Ecto neural progenitor cell (in vitro differentiated cells): ENCODE data around the gene DGCR2.
A peak's percentile ranks its signal among the peaks of the same experiment; 100 is the strongest.
"Not testable (repeated sequence)": the region's sequence is repeated elsewhere in the genome, so short reads cannot be mapped to it uniquely, and the experiment has no call there.

Experiments
- DNase-seq: peaks from one replicate; pipeline ENCODE4 v3.0.0-alpha.2; 2018; ENCODE audit warnings: low spot score

The DGCR2 gene

DNA sequence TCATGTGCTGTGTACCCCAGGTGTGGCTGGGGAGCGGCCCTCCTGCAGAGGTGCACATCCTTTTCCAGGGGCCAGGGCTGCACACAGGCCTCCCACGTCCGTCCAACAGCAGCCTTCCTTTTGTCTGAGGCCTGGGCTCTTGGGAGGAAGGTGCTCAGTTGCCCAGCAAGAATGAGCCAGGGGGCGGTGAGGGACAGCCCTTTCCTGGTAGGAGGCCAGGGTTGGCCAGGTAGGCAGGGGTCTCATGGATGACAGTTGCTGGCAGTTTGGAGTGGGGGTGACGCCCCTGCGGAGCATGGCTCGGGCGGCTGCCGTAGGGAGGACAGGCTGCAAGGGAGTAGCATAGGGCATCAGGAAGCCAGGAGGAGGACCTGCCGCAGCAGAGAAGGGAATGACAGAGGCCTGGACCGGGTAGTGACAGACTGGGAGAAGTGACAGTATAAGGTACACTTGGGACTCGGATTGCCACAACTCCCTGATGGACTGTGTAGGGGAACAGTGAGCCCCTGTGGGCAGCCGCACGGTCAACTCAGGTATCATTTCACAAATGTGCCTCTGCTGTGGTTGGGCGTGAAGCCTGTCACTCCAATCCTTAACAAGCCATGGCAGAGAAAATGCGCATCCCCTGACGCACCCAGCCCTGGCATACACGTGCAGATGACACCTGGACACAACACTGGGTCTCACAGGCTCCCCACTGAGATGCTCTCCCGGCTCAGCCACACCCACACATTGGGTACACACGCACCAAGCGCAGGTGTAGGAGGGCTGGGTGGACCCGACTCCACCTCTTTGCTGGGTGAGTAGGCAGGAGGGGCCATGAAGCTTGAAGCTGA, 79.7 kb downstream of the DGCR2 start:
- DNase-seq = no peak

DNA sequence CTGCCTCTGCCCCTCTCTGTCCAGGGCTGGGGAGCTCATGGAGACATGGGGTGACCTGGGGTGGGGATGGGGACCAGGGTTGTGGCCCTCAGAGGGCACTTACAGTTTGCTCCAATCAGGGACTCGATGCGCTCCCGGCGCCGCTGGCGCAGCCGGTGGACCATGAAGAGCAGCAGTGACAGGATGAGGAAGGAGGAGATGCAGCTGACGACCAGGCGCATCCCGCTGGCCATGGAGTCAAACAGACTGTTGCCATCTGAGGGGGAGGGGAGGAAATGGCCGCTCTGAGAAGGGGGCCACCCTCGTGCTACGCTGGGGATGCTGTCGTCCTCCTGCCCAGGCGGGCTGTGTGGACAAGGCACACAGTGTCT, 80.5 kb downstream of the DGCR2 start:
- no peak for DNase-seq

DNA sequence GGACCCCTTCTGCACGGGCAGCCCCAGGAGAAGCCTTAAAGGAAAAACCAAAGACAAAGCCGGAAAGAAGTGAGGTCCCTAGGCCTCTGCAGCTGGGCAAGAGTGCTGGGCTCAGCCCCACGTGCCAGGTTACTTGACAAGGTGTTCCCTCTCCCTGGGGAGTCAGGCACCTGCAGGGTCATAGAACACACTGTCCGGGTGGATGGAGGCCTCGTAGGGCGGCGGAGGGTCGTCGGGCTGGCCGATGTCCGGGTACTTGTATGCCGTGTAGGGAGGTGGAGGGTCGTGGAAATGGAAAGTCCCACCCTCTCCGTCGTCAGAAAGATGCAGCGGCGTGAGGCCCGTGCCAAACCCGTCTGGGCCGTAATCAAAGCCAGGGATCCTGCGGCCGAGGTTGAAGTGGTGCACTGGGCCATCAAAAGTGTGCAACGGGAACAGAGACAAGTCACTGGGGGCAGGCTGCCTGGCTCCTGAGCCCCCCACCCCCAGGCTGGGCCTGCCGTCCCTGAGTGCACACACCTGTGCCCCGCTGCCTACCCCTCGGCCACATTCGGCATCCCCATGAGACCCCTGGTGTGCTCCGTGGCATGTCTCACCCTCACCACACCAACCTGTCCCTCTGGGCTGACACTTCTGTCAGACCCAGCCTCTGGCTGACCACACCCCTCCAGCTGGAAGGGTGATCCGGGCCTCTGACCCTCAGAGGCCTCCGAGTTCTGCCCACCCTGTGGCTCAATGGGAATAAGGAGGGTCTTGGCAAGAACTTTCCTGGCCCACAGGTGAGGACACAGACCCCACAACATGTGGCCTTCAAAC, 81.1 kb downstream of the DGCR2 start:
- DNase-seq = no peak

DNA sequence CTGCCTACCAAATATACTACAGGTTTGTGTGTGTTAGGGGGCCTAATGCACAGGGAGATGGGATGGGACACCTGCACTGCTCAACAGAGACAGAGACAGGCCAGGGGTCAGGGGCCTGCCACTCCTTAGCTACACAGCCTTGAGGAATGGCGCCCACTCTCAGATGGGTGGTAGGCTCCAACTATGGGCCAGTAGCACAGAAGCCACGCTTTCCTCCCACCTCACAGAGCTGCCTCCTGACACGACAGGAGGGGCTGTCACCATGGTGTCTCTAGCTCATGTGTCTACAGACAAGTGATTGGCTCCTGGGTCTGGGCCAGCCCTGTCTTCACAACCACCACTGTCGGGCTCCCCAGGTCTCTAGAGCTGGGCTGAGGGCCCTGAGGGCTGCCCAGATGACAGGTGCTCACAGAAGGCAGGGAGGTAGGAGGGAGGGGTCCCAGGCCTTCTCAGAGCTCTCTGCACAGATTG, 81.8 kb downstream of the DGCR2 start:
- DNase-seq = no peak

DNA sequence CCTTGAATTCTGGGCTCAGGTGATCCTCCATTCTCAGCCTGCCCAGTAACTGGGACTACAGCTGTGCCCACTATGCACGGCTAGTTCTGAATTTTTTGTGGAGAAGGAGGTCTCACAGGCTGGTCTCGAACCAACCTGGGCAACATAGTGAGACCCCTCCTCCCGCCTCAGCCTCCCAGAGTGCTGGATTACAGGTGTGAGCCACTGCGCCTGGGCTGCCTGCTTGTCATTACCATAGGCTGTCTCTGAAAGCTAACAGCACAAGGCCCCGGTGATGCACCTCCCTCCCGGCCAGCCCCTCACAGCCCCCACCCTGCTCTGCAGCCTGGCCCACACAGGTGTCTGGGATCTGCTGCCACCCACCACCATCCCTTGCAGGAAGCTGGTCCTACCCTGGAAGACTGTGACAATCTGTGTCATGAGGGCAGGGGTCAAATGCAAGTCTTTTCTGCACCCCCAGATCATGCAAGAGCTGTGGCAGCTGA, 82.4 kb downstream of the DGCR2 start:
- DNase-seq = no peak

DNA sequence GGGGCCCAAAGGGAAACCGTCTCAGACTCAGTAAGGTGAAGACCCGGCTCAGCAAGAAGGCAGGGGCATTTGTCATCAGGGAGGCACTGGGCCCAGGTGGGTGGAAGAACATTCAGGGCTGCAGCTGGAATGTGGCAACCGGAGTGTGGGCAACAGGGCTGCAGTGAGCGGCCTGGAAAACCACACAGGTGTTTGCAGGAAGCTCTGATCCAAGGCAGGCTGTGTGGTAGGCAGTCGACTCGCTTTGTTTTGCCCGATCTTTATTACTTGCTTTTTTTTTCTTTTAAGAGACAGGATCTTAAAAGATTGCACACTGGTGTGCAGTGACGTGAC, 82.8 kb downstream of the DGCR2 start:
- no peak for DNase-seq

DNA sequence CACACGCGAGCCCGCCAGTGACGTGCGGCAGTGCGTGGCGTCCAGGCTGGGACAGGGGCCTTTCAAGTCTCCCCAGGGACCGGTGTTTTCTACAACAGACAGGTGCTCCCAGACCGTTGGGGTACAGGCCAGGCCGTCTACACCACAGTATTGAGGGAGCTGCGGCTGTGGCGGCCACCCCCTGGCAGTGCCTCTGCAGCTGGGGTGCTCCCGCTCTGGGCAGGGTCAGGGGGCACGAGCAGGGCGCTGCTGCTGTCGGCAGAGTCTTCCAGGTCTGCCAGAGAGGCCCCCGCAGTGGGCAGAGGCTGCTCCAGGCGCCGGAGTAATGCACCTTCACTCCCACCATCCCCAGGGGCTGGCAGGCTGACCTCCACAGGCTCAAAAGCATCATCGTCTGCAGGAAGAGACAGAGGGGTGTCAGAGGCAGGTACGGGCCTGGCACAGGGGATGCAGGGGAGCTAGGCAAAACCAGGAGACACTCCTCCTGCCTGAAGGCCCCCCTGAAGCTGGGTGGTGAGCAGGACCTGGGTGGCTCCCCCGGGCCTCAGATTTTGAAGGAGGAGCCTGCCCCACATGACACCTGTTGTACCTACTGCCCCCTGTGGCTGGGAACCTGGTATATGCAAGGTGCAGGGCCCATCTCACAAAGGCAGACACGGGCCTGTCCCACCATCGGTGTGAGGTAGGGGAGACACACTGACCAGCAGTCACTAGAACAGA, 83.3 kb downstream of the DGCR2 start:
- DNase-seq = no peak

DNA sequence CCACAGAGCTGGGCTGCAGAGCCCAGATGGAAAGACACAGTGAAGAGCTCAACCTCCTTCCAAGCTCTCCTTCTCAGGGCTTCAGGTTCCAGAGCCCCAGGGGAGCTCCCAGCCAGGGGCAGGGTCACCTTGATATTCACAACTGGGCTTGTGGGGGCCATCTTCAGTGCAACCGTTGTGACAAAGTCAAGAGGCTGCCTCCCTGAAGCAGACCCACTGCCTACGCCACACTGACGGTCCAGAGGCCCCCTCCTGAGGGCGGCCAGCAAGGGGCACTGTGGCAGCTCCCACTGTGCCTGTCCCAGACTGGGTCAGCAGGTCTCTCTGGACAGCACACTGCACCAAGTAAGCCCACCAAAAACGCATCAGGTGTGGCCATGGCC, 84.1 kb downstream of the DGCR2 start:
- no peak for DNase-seq

DNA sequence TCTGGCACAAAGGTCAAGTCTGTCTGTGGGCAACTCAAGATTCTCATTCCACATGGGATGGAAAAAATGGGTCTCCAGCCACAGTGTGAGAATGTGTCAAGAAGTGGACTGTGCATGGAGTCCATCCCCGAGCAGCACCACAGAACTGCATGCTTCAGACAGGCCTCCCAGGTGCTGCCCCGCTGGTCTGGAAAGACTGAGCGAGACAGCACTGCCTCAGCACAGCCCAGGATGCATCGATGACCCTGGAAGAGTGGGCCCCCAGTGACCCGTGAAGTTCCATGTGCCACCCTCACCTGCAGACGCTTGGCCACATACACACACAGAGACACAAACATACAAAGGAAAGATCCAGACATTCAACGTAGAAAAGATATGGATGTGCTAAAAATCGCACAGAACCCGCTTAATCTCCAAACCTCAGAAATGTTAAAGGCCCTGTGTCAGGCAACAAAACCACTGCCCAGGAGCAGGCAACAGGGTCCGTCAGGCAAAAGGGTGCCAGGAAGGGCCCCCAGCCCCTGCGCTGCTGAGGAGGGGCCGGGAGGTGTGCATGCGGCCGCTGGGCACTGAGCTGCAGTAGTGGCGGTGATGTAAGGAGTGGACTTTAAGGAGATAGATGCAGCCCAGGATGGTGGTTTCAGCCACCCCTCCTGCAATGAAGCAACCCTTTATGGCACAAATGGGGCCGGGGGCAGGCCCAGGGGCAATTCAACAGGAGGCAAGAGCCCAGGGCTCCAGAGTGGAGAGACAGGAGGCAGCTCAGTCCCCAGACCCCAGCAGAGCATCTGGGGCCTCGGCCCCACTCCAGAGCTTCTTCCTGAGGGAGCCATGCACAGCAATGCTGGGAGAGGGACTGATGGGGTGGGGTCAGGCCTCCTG, 84.7 kb downstream of the DGCR2 start:
- peak; percentile 20 for DNase-seq

DNA sequence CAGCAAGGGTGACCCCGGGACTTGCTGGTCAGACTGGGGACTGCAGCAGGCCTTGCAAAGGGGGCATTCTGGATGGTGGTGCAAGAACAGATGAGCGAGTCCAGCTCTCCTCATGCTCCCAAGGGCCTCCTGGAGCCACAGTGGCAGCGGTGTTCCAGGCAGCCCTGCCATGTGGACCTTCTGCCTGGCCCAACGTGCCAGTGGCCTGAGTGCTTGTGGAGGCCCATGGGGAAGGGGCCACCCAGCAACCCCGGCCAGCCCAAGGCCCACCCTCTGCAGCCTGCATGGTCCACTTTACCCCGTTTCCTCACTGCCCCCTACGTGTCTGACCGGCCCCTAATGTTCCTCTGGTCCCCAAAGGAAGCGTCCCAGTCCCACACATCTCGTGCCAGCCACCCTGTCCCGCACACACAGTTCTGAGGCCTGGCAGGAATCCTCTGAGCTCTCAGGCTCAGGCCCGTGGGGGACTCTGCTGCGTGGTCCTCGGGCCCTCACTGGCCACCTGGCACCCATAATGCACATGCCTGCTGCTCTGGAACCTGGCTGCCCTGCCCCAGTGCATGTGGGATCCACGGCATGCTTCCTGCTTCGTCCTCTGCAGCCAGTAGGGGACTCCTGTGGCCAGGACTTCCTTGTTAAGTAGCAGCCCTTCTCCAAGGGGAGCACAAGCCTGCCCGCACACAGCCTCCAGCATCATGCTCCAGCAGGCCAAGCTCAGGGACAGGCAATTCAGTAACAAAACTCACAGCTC, 85.5 kb downstream of the DGCR2 start:
- no peak for DNase-seq

DNA sequence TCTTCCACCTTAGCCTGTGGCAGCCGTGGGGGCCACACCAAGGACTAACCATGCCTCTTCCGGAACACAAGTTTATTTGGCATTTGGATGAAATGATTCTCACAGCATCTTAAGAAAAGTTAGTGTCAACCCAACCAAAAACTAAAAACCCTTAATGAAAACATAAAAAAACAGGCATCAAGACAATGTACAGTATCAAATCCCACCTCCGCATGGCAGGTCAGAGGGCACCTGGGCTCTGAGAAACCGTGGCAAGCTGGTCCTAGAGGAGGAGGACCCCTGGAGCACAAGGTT, 86.0 kb downstream of the DGCR2 start:
- DNase-seq = no peak

DNA sequence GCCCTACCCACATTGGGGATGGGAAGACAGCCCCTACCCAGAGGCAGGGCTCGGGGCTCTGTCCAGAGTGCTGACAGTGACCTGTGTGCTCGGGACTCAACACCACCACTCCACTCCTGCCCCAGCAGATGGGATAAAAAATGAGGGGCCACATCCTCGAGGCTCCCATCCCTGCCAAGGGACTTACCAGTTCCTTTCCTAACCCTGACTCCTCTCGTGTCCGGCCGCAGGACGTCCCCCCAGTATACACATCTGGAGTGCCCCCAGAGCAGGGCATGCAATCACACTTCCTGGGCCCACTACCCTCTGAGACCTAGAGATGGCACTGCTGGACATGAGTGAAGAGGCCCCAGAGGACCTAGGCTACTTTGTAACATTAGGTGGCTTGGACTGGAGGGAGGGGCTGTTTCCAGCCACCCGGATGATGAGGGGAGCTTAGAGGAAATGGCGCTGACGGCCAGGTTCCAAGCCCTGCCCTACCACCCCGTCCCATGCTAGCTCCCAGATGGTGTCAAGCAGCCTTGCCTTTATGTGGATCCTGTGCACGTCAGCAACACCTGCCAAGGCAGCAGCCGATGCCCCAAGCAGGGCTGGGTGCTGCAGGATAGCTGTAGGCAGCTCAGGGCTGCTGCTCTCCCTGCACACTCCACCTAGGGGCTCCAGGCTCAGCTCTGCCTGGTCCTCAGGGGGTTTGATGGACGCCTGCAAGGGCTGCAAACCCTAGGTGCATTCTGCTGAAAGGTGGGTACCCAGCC, 86.6 kb downstream of the DGCR2 start:
- peak; percentile 72 for DNase-seq

DNA sequence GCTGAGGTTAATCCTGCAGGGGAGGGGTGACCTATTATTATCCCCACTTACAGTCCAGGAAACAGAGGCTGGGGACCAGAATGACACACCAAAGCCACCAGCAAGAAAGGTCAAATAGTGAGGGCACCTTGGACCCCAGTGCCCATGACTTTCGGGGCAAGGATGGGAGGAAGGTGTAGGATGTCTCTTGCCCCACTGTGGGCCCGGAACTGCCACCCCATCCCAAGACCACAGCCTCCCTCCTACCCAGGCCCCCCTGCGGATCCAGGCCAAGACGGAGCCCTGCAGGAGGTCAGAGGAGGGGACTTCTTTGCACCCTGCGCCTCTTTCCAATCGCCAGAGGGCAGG, 87.1 kb downstream of the DGCR2 start:
- peak; percentile 32 for DNase-seq

DNA sequence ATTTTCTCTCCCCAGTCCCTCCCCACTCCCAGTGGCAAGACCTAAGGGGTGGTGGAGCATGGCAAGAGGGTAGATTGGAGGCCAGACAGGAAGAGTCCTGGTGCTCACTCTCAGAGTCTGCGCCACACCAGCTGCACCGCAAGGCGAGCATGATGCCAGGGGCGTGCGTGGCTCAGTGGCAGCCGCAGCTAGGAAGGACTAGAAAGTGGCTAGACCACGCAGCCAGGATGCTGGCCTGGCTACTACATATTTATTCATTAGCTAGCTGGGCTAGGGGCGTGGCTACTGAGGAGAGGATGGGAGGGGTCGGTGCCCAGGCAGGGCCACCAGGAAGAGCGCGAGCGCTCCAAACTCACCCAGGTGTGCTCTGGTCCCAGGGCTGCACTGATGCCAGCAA, 87.5 kb downstream of the DGCR2 start:
- DNase-seq = not testable (repeated sequence)

DNA sequence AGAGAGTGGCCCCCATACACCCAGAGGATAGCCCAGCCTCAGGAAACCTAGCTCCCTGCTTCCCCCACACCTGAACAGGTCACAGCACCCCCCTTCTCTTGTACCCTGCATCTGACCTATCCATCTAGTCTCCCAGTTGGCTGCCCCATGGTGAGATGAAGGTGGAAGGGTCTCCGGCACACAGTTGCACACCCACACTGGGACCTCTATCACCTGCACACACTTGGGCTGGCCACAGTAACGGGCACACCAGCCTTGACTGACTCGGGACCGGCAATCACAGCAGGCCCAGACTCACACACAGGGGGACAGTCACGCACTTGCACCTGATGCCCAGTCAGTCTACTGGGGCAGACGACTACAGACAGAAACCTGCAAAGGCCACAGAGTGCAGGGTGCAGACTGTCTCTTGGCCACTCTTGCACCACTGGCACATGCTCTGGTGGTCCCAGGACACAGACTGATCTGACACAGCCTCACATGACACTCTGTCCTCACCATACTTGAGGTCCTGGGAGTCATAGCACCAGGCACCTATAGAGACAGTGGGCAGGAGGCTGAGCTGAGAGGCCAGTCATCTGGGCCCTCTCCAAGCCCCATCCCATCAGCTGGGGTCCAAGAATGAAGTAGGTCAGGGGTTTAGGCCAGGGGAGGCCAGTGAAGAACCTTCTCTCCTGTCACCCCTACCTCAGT, 88.0 kb downstream of the DGCR2 start:
- DNase-seq = not testable (repeated sequence)

DNA sequence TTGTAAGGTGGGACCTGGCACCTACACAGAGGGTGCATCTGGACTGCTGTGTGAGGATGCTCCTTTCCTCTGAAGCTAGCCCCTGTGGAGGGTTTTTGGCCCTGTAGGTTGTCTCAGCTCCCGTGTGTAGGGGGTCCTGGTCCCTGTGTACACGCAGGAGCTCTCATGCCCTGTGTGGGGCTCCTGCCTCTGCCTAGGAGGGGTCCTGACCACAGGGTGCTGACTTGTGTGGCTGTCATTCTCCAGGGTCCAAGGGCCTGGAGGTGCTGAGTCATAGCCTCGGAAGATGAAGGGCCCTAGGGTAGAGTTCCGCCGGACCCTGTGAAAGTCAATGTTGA, 88.7 kb downstream of the DGCR2 start:
- DNase-seq = peak; percentile 29

DNA sequence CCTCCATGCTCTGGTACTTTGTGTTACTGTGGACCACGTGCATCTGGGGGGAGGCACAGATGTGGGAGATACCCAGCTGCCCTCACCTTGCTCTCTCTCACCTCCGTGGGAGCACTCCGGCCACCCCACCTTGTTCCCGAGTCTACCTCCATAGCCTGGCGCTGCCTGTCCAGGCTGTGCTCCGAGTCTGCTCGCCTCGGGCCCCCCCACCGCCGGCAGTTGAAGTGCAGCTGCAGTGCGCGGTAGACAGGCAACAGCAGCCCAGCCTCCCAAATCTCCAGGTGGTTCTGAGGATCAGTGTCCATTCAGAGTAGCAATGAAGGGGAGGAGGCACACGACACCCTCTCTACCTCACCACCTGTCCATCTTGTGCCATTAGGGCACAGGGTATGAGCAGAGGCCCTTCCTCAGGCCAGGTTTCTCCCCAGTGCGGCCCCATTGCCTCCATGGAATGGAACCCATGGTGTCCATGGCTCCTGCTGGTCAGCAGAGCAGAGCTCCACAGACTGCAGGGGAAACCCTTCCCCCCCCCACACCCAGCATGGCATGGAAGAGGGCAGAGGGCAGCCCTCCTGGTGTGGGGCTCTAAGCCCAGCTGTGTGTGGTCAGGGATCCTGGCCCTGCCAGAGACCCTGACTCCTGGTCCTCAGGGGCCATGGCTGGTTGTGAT, 89.2 kb downstream of the DGCR2 start:
- peak; percentile 39 for DNase-seq

DNA sequence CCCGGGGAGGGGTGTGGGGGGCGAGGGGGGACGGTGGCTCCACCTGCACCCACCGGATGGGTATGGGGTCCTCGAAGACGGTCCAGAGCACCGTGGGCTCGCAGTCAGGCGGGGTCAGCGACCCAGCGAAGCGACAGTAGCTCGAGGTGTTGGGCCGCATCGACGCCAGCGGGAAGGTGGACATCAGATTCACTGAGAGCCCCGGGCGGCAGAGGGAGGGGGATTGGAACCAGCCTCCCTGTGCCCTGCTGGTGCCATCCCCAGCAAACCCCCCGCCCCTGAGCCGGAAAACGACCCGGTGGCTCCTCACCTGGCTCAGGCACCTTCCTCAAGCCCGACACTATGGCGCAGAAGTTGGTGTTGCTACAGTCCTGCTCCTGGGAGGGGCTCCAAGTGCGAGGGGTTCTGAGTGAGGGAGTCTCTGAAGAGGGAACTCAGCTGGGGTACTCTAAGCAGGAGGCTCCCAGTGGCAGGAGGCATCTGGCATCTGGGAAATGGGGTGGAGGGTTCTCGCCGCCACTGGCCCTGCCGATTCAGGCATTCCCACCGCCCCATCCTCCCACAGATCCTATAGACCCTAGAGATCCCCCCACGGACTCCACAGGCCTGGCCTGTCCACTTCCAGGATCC, 89.9 kb downstream of the DGCR2 start:
- DNase-seq = not testable (repeated sequence)

DNA sequence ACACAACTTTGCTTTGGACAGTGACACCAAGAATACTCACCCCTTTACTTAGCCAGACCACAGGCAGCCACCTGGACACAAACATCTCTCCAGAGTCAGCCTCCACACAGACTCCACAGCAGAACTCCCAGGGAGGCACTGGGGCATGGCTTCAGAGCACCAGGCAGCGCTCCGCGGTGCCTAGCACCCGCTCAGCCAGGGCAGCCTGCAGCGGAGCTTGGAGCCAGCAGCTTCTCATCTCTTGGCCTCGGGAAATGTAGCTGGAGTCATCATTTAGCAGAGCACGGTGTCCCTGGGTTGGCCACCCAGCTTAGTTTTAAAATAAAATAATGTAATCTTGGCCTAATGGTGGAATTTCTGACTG, 91.3 kb downstream of the DGCR2 start:
- not testable (repeated sequence) for DNase-seq
